ENCODE data around the gene SERPINE3.
A peak's percentile ranks its signal among the peaks of the same experiment; 100 is the strongest.

The SERPINE3 gene

GRCh38 chr13:51322826-51323225 is 16.7 kb upstream of the SERPINE3 start:
- no peaks in the 10 kb centered on the region for H3K36me3 Mint-ChIP-seq
- H3K4me3 Mint-ChIP-seq = no peak overlapping the region
- H3K27me3 Mint-ChIP-seq = no peaks in the 10 kb centered on the region
- H3K9me3 Mint-ChIP-seq = no peaks in the 10 kb centered on the region
- no peak overlapping the region for H3K27ac Mint-ChIP-seq
- H3K4me1 Mint-ChIP-seq = no peaks in the 10 kb centered on the region

DNA sequence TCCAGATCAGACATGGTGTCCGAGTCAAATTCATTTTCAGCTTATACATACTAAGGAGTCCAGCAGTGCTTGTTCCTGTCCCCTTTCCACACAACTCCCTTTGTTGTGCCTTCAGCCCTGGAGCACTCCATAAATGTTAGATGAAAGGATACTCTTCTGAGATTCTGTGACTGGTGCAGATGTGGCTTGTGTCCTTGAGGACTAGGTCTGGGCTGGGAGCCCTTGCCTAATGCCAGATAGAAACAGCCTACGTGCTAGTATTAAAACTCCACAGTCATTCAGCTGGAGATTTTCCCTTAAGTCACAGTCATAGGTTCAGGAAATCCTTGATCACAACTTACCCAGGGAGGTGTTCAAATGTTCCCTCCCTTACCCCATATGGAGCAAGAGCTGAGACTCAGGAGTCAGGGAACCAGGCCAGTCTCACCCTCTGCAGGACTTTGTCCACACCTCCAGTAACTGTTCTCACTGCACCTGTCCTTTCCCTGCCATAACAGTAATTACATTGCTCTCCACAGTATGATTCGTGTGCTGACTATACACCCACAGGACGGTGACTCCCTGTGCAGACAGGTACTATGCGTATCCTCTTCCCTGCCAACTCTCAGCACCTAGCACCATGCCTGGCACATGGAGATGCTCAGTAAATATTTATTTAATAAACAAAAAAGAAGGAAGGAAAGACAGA is 15.5 kb upstream of the SERPINE3 start:
- no peaks in the 10 kb centered on the region for H3K4me1 Mint-ChIP-seq
- no peaks in the 10 kb centered on the region for H3K36me3 Mint-ChIP-seq
- no peaks in the 10 kb centered on the region for H3K9me3 Mint-ChIP-seq
- H3K4me3 Mint-ChIP-seq = no peak overlapping the region
- H3K27ac Mint-ChIP-seq = no peak overlapping the region
- no peaks in the 10 kb centered on the region for H3K27me3 Mint-ChIP-seq

- Mint-ChIP-seq H3K4me1 (no peaks in the 10 kb centered on the region), H3K27ac (no peak overlapping the region), H3K36me3 (no peaks in the 10 kb centered on the region), H3K4me3 (no peak overlapping the region), H3K9me3 (no peaks in the 10 kb centered on the region), H3K27me3 (no peaks in the 10 kb centered on the region)
Measured at GRCh38 chr13:51324714-51325420, 14.6 kb upstream of the SERPINE3 start.

- Mint-ChIP-seq H3K4me3 (no peak overlapping the region), H3K4me1 (peaks cover 4% of the 10 kb centered on the region), H3K36me3 (no peaks in the 10 kb centered on the region), H3K27me3 (no peaks in the 10 kb centered on the region), H3K27ac (no peak overlapping the region), H3K9me3 (no peaks in the 10 kb centered on the region)
Measured at GRCh38 chr13:51325837-51326236, 13.7 kb upstream of the SERPINE3 start.

DNA sequence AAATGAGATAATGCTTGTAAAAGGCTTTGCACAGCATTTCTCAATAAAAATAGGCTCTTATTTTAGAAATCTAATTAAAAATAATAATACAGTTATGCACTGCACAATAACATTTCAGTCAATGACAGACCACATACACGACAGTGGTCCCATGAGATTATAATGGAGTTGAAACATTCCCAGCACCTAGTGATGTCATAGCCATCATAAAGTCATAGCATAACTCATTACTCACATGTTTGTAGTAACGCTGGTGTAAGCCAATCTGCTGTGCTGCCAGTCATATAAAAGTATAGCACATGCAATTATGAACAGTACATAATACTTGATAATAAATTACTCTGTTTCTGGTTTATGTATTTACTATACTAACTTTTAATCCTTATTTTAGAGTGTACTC is 12.7 kb upstream of the SERPINE3 start:
- no peaks in the 10 kb centered on the region for H3K27me3 Mint-ChIP-seq
- no peaks in the 10 kb centered on the region for H3K9me3 Mint-ChIP-seq
- H3K4me1 Mint-ChIP-seq = peaks cover 12% of the 10 kb centered on the region
- no peaks in the 10 kb centered on the region for H3K36me3 Mint-ChIP-seq
- no peak overlapping the region for H3K27ac Mint-ChIP-seq
- no peak overlapping the region for H3K4me3 Mint-ChIP-seq

GRCh38 chr13:51327961-51328360 is 11.5 kb upstream of the SERPINE3 start:
- H3K9me3 Mint-ChIP-seq = no peaks in the 10 kb centered on the region
- peaks cover 17% of the 10 kb centered on the region for H3K4me1 Mint-ChIP-seq
- H3K36me3 Mint-ChIP-seq = no peaks in the 10 kb centered on the region
- H3K27me3 Mint-ChIP-seq = no peaks in the 10 kb centered on the region
- no peak overlapping the region for H3K4me3 Mint-ChIP-seq
- no peak overlapping the region for H3K27ac Mint-ChIP-seq

GRCh38 chr13:51328488-51328887 is 11.0 kb upstream of the SERPINE3 start:
- H3K4me1 Mint-ChIP-seq = peaks cover 19% of the 10 kb centered on the region
- H3K27ac Mint-ChIP-seq = no peak overlapping the region
- H3K27me3 Mint-ChIP-seq = no peaks in the 10 kb centered on the region
- no peak overlapping the region for H3K4me3 Mint-ChIP-seq
- H3K9me3 Mint-ChIP-seq = no peaks in the 10 kb centered on the region
- H3K36me3 Mint-ChIP-seq = no peaks in the 10 kb centered on the region

DNA sequence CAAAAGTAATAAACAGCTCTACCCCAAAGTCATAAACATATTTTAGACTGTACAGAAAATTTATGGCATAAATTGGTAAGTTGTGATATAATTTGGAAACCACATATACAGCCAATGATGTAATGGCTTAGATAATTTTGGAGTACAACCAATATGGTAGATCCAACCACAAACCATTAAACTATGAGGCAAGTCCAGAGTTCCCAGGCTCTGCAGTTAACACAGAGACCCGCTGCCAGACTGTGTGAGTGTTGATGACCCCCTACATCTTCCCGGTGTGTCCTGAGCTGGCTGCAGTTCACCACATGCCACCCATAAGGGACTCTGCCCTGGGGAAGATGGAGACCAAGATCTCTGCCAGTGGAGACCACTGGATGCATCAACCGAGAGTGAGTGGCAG is 9.9 kb upstream of the SERPINE3 start:
- Mint-ChIP-seq H3K36me3 (peaks cover 4% of the 10 kb centered on the region), H3K9me3 (no peaks in the 10 kb centered on the region), H3K4me1 (peaks cover 19% of the 10 kb centered on the region), H3K27me3 (no peaks in the 10 kb centered on the region), H3K4me3 (no peak overlapping the region), H3K27ac (no peak overlapping the region)

GRCh38 chr13:51330791-51331190 is 8.7 kb upstream of the SERPINE3 start:
- H3K27ac Mint-ChIP-seq = no peak overlapping the region
- H3K4me3 Mint-ChIP-seq = no peak overlapping the region

GRCh38 chr13:51331354-51331861 is 8.1 kb upstream of the SERPINE3 start:
- peaks cover 8% of the 10 kb centered on the region for H3K36me3 Mint-ChIP-seq
- peak overlapping the region; percentile 3 for H3K27ac Mint-ChIP-seq
- no peaks in the 10 kb centered on the region for H3K9me3 Mint-ChIP-seq
- H3K27me3 Mint-ChIP-seq = no peaks in the 10 kb centered on the region
- peak overlapping the region; percentile 12 for H3K4me3 Mint-ChIP-seq
- H3K4me1 Mint-ChIP-seq = peaks cover 19% of the 10 kb centered on the region

More at GRCh38 chr13:51330791-51331190, 8.7 kb upstream of the SERPINE3 start:
- H3K9me3 Mint-ChIP-seq = no peaks in the 10 kb centered on the region
- no peaks in the 10 kb centered on the region for H3K27me3 Mint-ChIP-seq
- peaks cover 19% of the 10 kb centered on the region for H3K4me1 Mint-ChIP-seq
- peaks cover 8% of the 10 kb centered on the region for H3K36me3 Mint-ChIP-seq

DNA sequence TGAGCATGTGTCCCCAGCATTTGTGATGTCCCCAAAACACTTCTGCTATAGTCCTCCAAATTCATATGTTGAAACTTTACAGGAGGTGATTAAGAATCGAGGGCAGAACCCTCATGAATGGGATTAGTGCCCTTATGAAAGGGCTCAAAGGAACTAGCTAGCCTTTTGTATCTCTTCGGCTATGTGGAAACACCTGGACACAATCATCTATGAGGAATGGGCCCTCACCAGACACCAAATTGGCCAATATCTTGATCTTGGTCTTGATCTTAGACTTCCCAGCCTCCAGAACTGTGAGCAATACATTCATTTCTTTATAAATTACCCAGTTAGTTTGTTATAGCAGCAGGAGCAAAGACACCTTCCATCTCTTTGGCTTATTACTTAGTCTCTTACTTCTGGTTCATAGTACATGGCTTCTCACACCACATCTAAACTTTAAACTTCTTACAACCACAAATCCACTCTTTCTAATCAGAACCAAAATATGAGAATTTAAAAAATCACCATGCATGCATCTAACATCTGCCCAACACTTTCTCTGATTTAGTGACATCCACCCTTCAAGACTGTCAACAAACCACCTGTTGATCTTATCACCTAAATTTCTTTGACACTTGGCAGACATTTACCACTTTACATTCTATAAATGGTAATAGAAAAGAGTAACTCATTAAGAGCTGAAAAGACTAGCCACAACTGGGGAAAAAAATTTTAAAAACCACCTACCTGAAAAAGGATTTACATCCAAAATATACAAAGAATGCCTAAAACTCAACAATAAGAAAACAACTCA is 6.7 kb upstream of the SERPINE3 start:
- Mint-ChIP-seq H3K36me3 (peaks cover 8% of the 10 kb centered on the region), H3K27me3 (no peaks in the 10 kb centered on the region), H3K27ac (no peak overlapping the region), H3K4me1 (peaks cover 19% of the 10 kb centered on the region), H3K9me3 (no peaks in the 10 kb centered on the region), H3K4me3 (no peak overlapping the region)

DNA sequence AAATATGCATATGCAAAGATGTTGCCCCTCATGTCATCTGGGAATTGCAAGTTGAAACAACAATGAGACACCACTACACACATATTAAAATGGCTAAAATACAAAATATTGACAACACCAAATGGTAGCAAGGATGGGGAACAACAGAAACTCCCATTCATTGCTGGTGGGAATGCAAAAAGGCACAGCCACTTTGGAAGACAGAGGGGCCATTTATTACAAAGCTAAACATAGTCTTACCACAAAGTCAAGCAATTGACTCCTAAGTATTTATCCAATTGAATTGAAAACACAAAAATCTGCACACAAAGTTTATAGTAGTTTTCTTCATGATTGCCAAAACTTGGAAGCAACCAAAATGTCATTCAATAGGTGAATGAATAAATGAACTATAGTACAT is 6.1 kb upstream of the SERPINE3 start:
- no peak overlapping the region for H3K4me3 Mint-ChIP-seq
- H3K27ac Mint-ChIP-seq = no peak overlapping the region
- H3K27me3 Mint-ChIP-seq = no peaks in the 10 kb centered on the region
- H3K4me1 Mint-ChIP-seq = peaks cover 19% of the 10 kb centered on the region
- H3K36me3 Mint-ChIP-seq = peaks cover 8% of the 10 kb centered on the region
- H3K9me3 Mint-ChIP-seq = no peaks in the 10 kb centered on the region

- no peak overlapping the region for H3K4me3 Mint-ChIP-seq
- H3K9me3 Mint-ChIP-seq = no peaks in the 10 kb centered on the region
- no peaks in the 10 kb centered on the region for H3K27me3 Mint-ChIP-seq
- peaks cover 8% of the 10 kb centered on the region for H3K36me3 Mint-ChIP-seq
- H3K27ac Mint-ChIP-seq = no peak overlapping the region
- peaks cover 19% of the 10 kb centered on the region for H3K4me1 Mint-ChIP-seq
Measured at GRCh38 chr13:51333826-51334225, 5.7 kb upstream of the SERPINE3 start.

GRCh38 chr13:51336746-51337145 is 2.7 kb upstream of the SERPINE3 start:
- Mint-ChIP-seq H3K4me3 (no peak overlapping the region), H3K4me1 (peaks cover 8% of the 10 kb centered on the region), H3K27me3 (no peaks in the 10 kb centered on the region), H3K36me3 (peaks cover 9% of the 10 kb centered on the region), H3K9me3 (no peaks in the 10 kb centered on the region), H3K27ac (no peak overlapping the region)

DNA sequence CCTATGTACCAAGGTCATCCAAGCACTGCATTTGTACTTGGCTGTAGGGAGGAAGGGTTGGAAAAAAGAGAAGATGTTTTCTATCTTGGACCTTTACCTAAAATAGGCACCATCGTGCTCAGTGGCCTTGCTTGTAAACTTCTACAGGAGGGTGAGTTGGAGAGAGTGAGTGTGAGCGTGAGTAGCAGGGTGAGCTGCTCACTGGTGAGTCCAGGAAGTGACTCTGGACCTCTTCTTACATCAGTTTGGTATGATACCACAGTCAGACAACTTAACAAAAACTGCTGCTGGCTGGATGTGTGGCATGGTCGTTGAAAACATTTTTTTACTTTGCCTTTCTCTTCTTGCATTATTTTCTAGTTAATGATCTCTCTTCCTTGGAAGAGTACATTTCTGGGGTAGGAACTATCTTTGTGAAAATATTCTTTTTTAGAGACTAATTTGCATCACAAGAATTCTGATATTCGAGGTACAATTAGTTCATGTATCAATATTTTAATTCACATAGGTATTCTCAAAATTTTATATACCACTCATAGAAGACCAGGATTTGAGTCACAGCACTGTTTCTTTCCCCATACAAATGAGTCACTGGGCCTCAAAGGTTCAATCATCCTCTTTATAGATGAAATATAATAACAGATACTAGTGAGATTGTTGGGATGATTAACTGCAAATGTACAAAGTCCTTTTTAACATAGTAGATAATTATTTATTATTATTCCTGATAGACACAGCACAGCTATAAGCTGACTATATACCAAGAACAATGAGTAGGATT is 651 bp downstream of the SERPINE3 start:
- Mint-ChIP-seq H3K27me3 (no peaks in the 10 kb centered on the region), H3K36me3 (peaks cover 3% of the 10 kb centered on the region), H3K4me3 (no peak overlapping the region), H3K4me1 (no peaks in the 10 kb centered on the region), H3K9me3 (no peaks in the 10 kb centered on the region), H3K27ac (no peak overlapping the region)

Measured in activated naive CD4-positive, alpha-beta T cell treated with anti-CD3 and anti-CD28 coated beads, Interleukin-2, amount 50 U/mL, for 24 hours (primary cell).